GM12878 (cell line): ENCODE results near the gene SLC22A12. TPM values are rescaled to one million over a fixed set of nuclear protein-coding genes. Genes with fewer than 3 reads are reported as not detected.

ENCODE experiments used
- ATAC-seq: fragments of 200-7000 bp; cut with Tn5 transposase; 3 replicates; pipeline ENCODE4 v1.9.1; 2020; ENCODE audit warnings: mild to moderate bottlenecking, moderate library complexity
- BruUV-seq: library from RNA; stranded (reverse); fragments of 400-500 nt; replicated peaks from 2 replicates; lab custom pipeline; 2021; lab: Mats Ljungman, UMichigan
- CTCF ChIA-PET: fragments of 300-600 bp; sonication (Branson Sonifier 250); formaldehyde crosslinking; extraction: SDS; loops from one replicate; lab custom pipeline; 2021; ENCODE audit warnings: inconsistent platforms; lab: Yijun Ruan, JAX
- POLR2A ChIA-PET: fragments of 350-600 bp; formaldehyde crosslinking; extraction: SDS; loops from one replicate; lab custom pipeline; 2021; ENCODE audit warnings: inconsistent platforms; lab: Charles Lee
- RAD21 ChIA-PET: fragments of 300-600 bp; sonication (Branson Sonifier 250); formaldehyde crosslinking; loops from one replicate; lab custom pipeline; 2023; ENCODE audit warnings: antibody characterized with exemption; ENCODE audit not compliant: unreplicated experiment; lab: Charles Lee
- SMC1A ChIA-PET: fragments of 300-600 bp; sonication (Branson Sonifier 250); formaldehyde crosslinking; loops from one replicate; lab custom pipeline; 2023; ENCODE audit not compliant: unreplicated experiment, uncharacterized antibody; lab: Charles Lee
- DNase-seq: peaks from one replicate; pipeline ENCODE4 v3.0.0-alpha.2; 2011; ENCODE audit warnings: low read depth, low spot score
- FAIRE-seq: peaks from 3 replicates; lab custom pipeline; 2011; peaks lifted over from hg19 to GRCh38; lab: Jason Lieb, UNC
- H2AFZ ChIP-seq: 2 replicates; pipeline ENCODE4 v1.6.0; 2011; ENCODE audit warnings: low read depth, low read length, control low read depth; ENCODE audit not compliant: control insufficient read depth
- H3K27ac ChIP-seq: 2 replicates; pipeline ENCODE4 v1.5.1; 2011; ENCODE audit warnings: control low read depth; ENCODE audit not compliant: control insufficient read depth, insufficient read depth
- H3K27me3 ChIP-seq, 2 experiments: replicated peaks in 1 of 2; 2 replicates each; pipeline versions ENCODE4 v1.6.0 to v1.6.1; 2011; ENCODE audit warnings: low read length in 1 of 2; ENCODE audit not compliant: control insufficient read depth in 2 of 2, insufficient read depth in 2 of 2
- H3K36me3 ChIP-seq, 2 experiments: 2 replicates each; pipeline ENCODE4 v1.5.1; 2011; ENCODE audit warnings: low read length in 1 of 2; ENCODE audit not compliant: control insufficient read depth in 2 of 2, insufficient read depth in 2 of 2
- H3K4me1 ChIP-seq: 2 replicates; pipeline ENCODE4 v1.6.1; 2011; ENCODE audit warnings: mild to moderate bottlenecking, low read length, moderate library complexity, mixed read lengths; ENCODE audit not compliant: control insufficient read depth, insufficient read depth
- H3K4me2 ChIP-seq: 2 replicates; pipeline ENCODE4 v1.6.0; 2011; ENCODE audit warnings: control low read depth; ENCODE audit not compliant: control insufficient read depth, insufficient read depth
- H3K4me3 ChIP-seq: fragments of 200-600 bp; sonication (generic); 2 replicates; pipeline ENCODE4 v1.5.1; 2016
- H3K79me2 ChIP-seq: 2 replicates; pipeline ENCODE4 v1.6.0; 2011; ENCODE audit warnings: low read length; ENCODE audit not compliant: control insufficient read depth, insufficient read depth
- H3K9ac ChIP-seq: 2 replicates; pipeline ENCODE4 v1.8.0; 2011; ENCODE audit warnings: low read length, control low read depth, mixed read lengths; ENCODE audit not compliant: control insufficient read depth, insufficient read depth
- H3K9me3 ChIP-seq: replicated peaks from 3 replicates; pipeline ENCODE4 v1.5.1; 2011; ENCODE audit warnings: mild to moderate bottlenecking, low read length; ENCODE audit not compliant: control insufficient read depth, insufficient read depth
- H4K20me1 ChIP-seq: 2 replicates; pipeline ENCODE4 v1.6.0; 2011; ENCODE audit not compliant: control insufficient read depth, insufficient read depth
- EZH2 ChIP-seq: IDR thresholded peaks from 2 replicates; pipeline ENCODE4 v1.6.1; 2012; ENCODE audit warnings: low read depth, mild to moderate bottlenecking, control low read depth, inconsistent platforms, low read length, borderline replicate concordance; ENCODE audit not compliant: control insufficient read depth
- MYC ChIP-seq: IDR thresholded peaks from 2 replicates; pipeline ENCODE4 v1.6.1; 2011; ENCODE audit warnings: mild to moderate bottlenecking, low read length, moderate library complexity, inconsistent platforms; ENCODE audit not compliant: insufficient read depth, insufficient replicate concordance, insufficient read length, severe bottlenecking
- POLR2AphosphoS2 ChIP-seq: IDR thresholded peaks from 2 replicates; pipeline ENCODE4 v1.6.1; 2011; ENCODE audit warnings: low read depth, mild to moderate bottlenecking, low read length, improper control_type of control experiment, moderate library complexity
- SIX5 ChIP-seq: IDR thresholded peaks from 2 replicates; pipeline ENCODE4 v1.6.1; 2011; ENCODE audit warnings: mild to moderate bottlenecking, low read depth, low read length, moderate library complexity; ENCODE audit not compliant: severe bottlenecking
- ZNF24 ChIP-seq: fragments of 450-650 bp; IDR thresholded peaks from 2 replicates; pipeline ENCODE4 v1.6.1; 2017; ENCODE audit warnings: antibody characterized with exemption, mild to moderate bottlenecking
- ZNF384 ChIP-seq: IDR thresholded peaks from 2 replicates; pipeline ENCODE4 v1.6.1; 2012; ENCODE audit warnings: low read depth, mild to moderate bottlenecking, low read length, improper control_type of control experiment, borderline replicate concordance
- WGBS: methylation state at CpG from one replicate; pipeline ENCODE4 v1.1.6; 2016; ENCODE audit warnings: low lambda C conversion rate; ENCODE audit not compliant: insufficient replicate concordance, insufficient coverage; ENCODE audit errors: missing lambda C conversion rate; 5-methylcytosine and 5-hydroxymethylcytosine counted together
- in situ Hi-C: fragments of 300-500 bp; cut with MboI; formaldehyde crosslinking; loops from 9 replicates; pipeline ENCODE4 v1.14.3; 2018; ENCODE audit warnings: mixed read lengths
- intact Hi-C: fragments of 100-400 bp; cut with micrococcal nuclease; formaldehyde crosslinking; loops from one replicate; pipeline ENCODE4 v1.14.2; 2022; ENCODE audit not compliant: unreplicated experiment
- polyA plus RNA-seq, 11 experiments: library from polyadenylated mRNA; depleted of rRNA in 4 of 11; unstranded in 6 of 11; stranded (reverse) in 5 of 11; fragments of >200 nt; fragmentation: Nextera tagmentation in 4 of 11; fragmentation: Illumina TruSeq in 1 of 11; extraction: Ambion mirVana in 4 of 11; extraction: Trizol in 1 of 11; gene quantifications; 1 replicate in 1 of 11; 2 replicates in 10 of 11; pipeline versions ENCODE4 v1.2.1 to v1.2.3, GENCODE V29; 2011 to 2016; ENCODE audit warnings: inconsistent platforms in 2 of 11, missing spikeins in 2 of 11, low read depth in 1 of 11
- total RNA-seq, 4 experiments: library from RNA; depleted of rRNA in 3 of 4; stranded (reverse); fragments of >200 nt in 3 of 4; fragmentation: Illumina TruSeq in 1 of 4; extraction: Trizol in 1 of 4; gene quantifications; 2 replicates each; pipeline versions ENCODE4 v1.2.1 to v1.2.3, GENCODE V29; 2013 to 2021
- TF ChIP-seq, protein P1 (sequence below): fragments of 450-650 bp; IDR thresholded peaks from 2 replicates; pipeline ENCODE4 v1.6.1; 2016; ENCODE audit warnings: mild to moderate bottlenecking
- TF ChIP-seq, protein P2 (sequence below): fragments of 450-650 bp; IDR thresholded peaks from 2 replicates; pipeline ENCODE4 v1.6.1; 2016; ENCODE audit warnings: mild to moderate bottlenecking
- TF ChIP-seq, protein P3 (sequence below): IDR thresholded peaks from 2 replicates; pipeline ENCODE4 v1.6.1; 2011; ENCODE audit warnings: mild to moderate bottlenecking, low read depth, low read length, moderate library complexity; ENCODE audit not compliant: insufficient replicate concordance
- TF ChIP-seq, protein P4 (sequence below): IDR thresholded peaks from 2 replicates; pipeline ENCODE4 v1.6.1; 2012; ENCODE audit warnings: low read depth, low read length, improper control_type of control experiment
- TF ChIP-seq, protein P5 (sequence below): IDR thresholded peaks from 2 replicates; pipeline ENCODE4 v1.6.1; 2012; ENCODE audit warnings: low read depth, low read length, improper control_type of control experiment

Gene SLC22A12
- total and polyA plus RNA-seq, 10 of the 15 experiments (the other 5 are each of a cell fraction or from before 2014, with no cell fraction given) = not detected

DNA sequence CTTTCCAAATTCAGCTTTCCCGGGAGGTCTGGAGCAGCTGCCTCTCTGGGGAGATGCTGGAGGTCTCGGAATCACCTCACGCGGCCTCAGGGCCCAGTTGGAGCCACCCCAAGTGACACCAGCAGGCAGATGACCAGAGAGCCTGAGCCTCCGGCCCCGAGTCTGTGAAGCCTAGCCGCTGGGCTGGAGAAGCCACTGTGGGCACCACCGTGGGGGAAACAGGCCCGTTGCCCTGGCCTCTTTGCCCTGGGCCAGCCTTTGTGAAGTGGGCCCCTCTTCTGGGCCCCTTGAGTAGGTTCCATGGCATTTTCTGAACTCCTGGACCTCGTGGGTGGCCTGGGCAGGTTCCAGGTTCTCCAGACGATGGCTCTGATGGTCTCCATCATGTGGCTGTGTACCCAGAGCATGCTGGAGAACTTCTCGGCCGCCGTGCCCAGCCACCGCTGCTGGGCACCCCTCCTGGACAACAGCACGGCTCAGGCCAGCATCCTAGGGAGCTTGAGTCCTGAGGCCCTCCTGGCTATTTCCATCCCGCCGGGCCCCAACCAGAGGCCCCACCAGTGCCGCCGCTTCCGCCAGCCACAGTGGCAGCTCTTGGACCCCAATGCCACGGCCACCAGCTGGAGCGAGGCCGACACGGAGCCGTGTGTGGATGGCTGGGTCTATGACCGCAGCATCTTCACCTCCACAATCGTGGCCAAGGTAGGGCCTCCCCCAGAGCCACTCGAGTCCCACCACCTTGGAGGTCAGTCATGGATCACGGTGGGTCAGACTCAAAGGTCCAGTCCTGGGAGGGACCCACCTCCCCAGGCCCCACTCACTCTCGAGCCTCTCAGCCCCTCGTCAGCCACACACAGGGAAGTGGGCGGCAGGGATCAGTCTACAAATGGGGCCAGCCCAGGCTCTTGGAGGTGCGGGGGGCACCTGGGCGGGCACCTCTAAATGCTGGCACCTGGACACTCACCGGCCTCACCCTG, 525 bp downstream of the SLC22A12 start:
- no TSS peak for BruUV-seq
- H4K20me1 ChIP-seq = no peaks in the 10 kb centered on the region
- H3K79me2 ChIP-seq = no peaks in the 10 kb centered on the region
- FAIRE-seq = no peak
- intact Hi-C loops = no loop called here
- ChIA-PET CTCF (no interaction called here), SMC1A (no interaction called here), RAD21 (no interaction called here), POLR2A (no interaction called here)
- H3K4me1 ChIP-seq = no peaks in the 10 kb centered on the region
- DNase-seq = no peak
- H3K27ac ChIP-seq = no peak overlapping the region
- H3K36me3 ChIP-seq = no peaks in the 10 kb centered on the region
- H3K9ac ChIP-seq = no peak overlapping the region
- H3K27me3 ChIP-seq = no peaks in the 10 kb centered on the region
- in situ Hi-C loops = no loop called here
- H3K4me2 ChIP-seq = no peak overlapping the region
- no peak overlapping the region for H3K4me3 ChIP-seq
- WGBS = 34% methylated on average over 36 of the region's 36 CpGs
- ATAC-seq = no peak
- no peak overlapping the region for H2AFZ ChIP-seq
- H3K9me3 ChIP-seq = no peaks in the 10 kb centered on the region; the same call in 1 of the 3 replicates
- TF ChIP-seq MYC = no peak
- no peak for TF ChIP-seq ZNF384
- TF ChIP-seq, protein P1, sequence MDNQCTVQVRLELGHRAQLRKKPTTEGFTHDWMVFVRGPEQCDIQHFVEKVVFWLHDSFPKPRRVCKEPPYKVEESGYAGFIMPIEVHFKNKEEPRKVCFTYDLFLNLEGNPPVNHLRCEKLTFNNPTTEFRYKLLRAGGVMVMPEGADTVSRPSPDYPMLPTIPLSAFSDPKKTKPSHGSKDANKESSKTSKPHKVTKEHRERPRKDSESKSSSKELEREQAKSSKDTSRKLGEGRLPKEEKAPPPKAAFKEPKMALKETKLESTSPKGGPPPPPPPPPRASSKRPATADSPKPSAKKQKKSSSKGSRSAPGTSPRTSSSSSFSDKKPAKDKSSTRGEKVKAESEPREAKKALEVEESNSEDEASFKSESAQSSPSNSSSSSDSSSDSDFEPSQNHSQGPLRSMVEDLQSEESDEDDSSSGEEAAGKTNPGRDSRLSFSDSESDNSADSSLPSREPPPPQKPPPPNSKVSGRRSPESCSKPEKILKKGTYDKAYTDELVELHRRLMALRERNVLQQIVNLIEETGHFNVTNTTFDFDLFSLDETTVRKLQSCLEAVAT = no peak
- TF ChIP-seq EZH2 = no peak
- TF ChIP-seq SIX5 = no peak
- no peak for TF ChIP-seq ZNF24
- TF ChIP-seq, protein P2, sequence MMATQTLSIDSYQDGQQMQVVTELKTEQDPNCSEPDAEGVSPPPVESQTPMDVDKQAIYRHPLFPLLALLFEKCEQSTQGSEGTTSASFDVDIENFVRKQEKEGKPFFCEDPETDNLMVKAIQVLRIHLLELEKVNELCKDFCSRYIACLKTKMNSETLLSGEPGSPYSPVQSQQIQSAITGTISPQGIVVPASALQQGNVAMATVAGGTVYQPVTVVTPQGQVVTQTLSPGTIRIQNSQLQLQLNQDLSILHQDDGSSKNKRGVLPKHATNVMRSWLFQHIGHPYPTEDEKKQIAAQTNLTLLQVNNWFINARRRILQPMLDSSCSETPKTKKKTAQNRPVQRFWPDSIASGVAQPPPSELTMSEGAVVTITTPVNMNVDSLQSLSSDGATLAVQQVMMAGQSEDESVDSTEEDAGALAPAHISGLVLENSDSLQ = no peak
- TF ChIP-seq, protein P3, sequence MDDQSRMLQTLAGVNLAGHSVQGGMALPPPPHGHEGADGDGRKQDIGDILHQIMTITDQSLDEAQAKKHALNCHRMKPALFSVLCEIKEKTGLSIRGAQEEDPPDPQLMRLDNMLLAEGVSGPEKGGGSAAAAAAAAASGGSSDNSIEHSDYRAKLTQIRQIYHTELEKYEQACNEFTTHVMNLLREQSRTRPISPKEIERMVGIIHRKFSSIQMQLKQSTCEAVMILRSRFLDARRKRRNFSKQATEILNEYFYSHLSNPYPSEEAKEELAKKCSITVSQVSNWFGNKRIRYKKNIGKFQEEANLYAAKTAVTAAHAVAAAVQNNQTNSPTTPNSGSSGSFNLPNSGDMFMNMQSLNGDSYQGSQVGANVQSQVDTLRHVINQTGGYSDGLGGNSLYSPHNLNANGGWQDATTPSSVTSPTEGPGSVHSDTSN = no peak
- TF ChIP-seq POLR2AphosphoS2 = no peak
- TF ChIP-seq, protein P4, sequence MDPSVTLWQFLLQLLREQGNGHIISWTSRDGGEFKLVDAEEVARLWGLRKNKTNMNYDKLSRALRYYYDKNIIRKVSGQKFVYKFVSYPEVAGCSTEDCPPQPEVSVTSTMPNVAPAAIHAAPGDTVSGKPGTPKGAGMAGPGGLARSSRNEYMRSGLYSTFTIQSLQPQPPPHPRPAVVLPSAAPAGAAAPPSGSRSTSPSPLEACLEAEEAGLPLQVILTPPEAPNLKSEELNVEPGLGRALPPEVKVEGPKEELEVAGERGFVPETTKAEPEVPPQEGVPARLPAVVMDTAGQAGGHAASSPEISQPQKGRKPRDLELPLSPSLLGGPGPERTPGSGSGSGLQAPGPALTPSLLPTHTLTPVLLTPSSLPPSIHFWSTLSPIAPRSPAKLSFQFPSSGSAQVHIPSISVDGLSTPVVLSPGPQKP = no peak
- TF ChIP-seq, protein P5, sequence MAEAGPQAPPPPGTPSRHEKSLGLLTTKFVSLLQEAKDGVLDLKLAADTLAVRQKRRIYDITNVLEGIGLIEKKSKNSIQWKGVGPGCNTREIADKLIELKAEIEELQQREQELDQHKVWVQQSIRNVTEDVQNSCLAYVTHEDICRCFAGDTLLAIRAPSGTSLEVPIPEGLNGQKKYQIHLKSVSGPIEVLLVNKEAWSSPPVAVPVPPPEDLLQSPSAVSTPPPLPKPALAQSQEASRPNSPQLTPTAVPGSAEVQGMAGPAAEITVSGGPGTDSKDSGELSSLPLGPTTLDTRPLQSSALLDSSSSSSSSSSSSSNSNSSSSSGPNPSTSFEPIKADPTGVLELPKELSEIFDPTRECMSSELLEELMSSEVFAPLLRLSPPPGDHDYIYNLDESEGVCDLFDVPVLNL = no peak
